Heart right ventricle (tissue), 16 donors: Measurements from ENCODE around the gene PROK1. TPM values are rescaled to one million over a fixed set of nuclear protein-coding genes. Genes with fewer than 3 reads are reported as not detected.

Experiments used
- ATAC-seq, 8 donors: fragments of 200-7000 bp; cut with Tn5 transposase; one replicate each; pipeline ENCODE4 v1.9.1; 2020; ENCODE audit warnings: mild to moderate bottlenecking in 8 of 8, moderate library complexity in 8 of 8, moderate number of reproducible peaks in 1 of 8
- DNase-seq, 2 donors: peaks; one replicate each; pipeline ENCODE4 v3.0.0-alpha.2; 2020
- H3K27ac ChIP-seq, 10 donors: fragments of 200-600 bp; sonication (generic) in 2 of 10; one replicate each; pipeline versions ENCODE4 v1.5.0 to v1.8.0; 2020 to 2022; ENCODE audit warnings: mild to moderate bottlenecking in 3 of 10
- H3K27me3 ChIP-seq, 7 donors: fragments of 200-600 bp; one replicate each; pipeline ENCODE4 v1.8.0; 2021 to 2022; ENCODE audit warnings: mild to moderate bottlenecking in 2 of 7
- H3K36me3 ChIP-seq, 9 donors: fragments of 200-600 bp; sonication (generic) in 1 of 9; one replicate each; pipeline versions ENCODE4 v1.5.0 to v1.8.0; 2020 to 2022; ENCODE audit warnings: mild to moderate bottlenecking in 2 of 9
- H3K4me1 ChIP-seq, 9 donors: fragments of 200-600 bp; sonication (generic) in 1 of 9; one replicate each; pipeline versions ENCODE4 v1.5.0 to v1.8.0; 2020 to 2022; ENCODE audit warnings: mild to moderate bottlenecking in 4 of 9
- H3K4me3 ChIP-seq, 10 donors: fragments of 200-600 bp; sonication (generic) in 2 of 10; one replicate each; pipeline versions ENCODE4 v1.5.0 to v1.8.0; 2020 to 2022; ENCODE audit warnings: mild to moderate bottlenecking in 7 of 10, moderate library complexity in 2 of 10
- H3K9me3 ChIP-seq, 11 donors: fragments of 200-600 bp in 10 of 11; sonication (generic) in 2 of 11; one replicate each; pipeline versions ENCODE4 v1.5.0 to v1.8.0; 2013 to 2022; ENCODE audit warnings: mild to moderate bottlenecking in 2 of 11, control low read depth in 1 of 11, moderate library complexity in 1 of 11
- WGBS, 2 donors: extraction: QIAGEN DNeasy Blood & Tissue Kit; methylation state at CpG; one replicate each; pipeline ENCODE4 v1.1.7; 2013; ENCODE audit warnings: inconsistent platforms in 1 of 2; 5-methylcytosine and 5-hydroxymethylcytosine counted together
- intact Hi-C, 10 donors: fragments of 100-400 bp; cut with DNase I; formaldehyde crosslinking; loops; one replicate each; pipeline versions ENCODE4 v1.11.1 to v1.14.2; 2022
- polyA plus RNA-seq, 2 donors: library from polyadenylated mRNA; stranded (reverse); fragments of 200-250 nt; gene quantifications; one replicate each; pipeline ENCODE4 v1.2.3, GENCODE V29; 2013
- total RNA-seq, 10 donors: library from RNA; stranded (reverse); fragmentation: NEBNext Ultra II Directional in 3 of 10; extraction: Animal tissue kit (Norgen Biotek cat#: 25700) in 3 of 10; gene quantifications; one replicate each; pipeline versions ENCODE4 v1.2.1 to v1.2.4, GENCODE V29; 2021 to 2023
- TF ChIP-seq, protein P1 (sequence below), 9 donors: fragments of 200-600 bp; sonication (generic) in 2 of 9; IDR thresholded peaks; one replicate each; pipeline versions ENCODE4 v1.5.0 to v1.8.0; 2021 to 2022; ENCODE audit warnings: antibody characterized with exemption in 9 of 9, mild to moderate bottlenecking in 5 of 9, moderate library complexity in 1 of 9
- donor health status: Arrhythmogenic right ventricular cardiomyopathy.
- donor health status: ischemic (EF 13 %, LVEDD 7.1; RV severe dilation, severe dysfunction).
- donor health status: healthy with polysubstance abuse.
- donor health status: DM: no; HTN: yes; CAD: no.
- donor health status: DM: no; HTN: no; CAD: no.
- donor health status: ischemic (EF 25% LVEDD 6.9; RV normal size, moderate dysfunction).
- donor health status: ischemic (EF 25% LVEDD 5.7; RV mildly dilated, moderate dysfunction).
- donor health status: healthy.
- donor health status: DM: yes; HTN: yes; CAD: no.
- donor health status: Ischemic cardiomyopathy.
- donor health status: ischemic (EF 35%, LVEDD 5.7; RV mildly dilated, moderate dysfunction).
- donor health status: nonischemic (EF 11% LVEDD 7.7; RV severe dilation, severe dysfunction).
- donor health status: DM: yes; HTN: yes; CAD: no.
- donor health status: PGD.
- donor health status: ischemic (EF 29% LVEDD 5.4; RV normal size, mild dysfunction).
- donor health status: nonischemic (EF 23%, LVEDD 6.1; RV moderate dilation, normal function).

Gene PROK1
- total and polyA plus RNA-seq, 12 donors, result 0.07 to 6.8 (median 0.29) TPM; not detected in 5

DNA sequence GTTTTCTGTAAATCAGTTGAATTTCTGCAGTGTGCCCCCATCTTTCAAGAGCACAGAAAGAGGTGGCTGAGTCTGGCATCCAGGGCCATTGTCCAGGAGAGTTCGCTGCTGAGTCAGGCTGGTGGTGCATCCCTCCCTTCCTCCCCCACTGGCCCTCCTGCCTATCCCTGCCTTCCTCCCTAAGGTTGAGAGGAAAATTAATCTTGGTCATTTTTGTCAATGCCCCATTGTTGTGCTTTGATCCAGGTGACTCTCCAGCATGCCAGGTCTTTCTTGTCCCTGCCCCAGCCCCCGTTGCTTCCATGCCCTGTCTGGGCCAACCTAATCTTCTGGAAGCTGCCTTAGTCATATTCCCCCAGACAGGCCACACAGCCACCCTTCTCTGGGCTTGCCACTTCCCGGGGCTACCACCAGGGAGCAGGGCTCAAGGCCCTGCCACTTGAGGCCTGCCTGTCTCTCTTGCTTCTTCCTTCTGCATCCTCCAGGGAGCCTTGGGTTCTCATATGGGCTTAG is 26.6 kb downstream of the PROK1 start:
- TF ChIP-seq, protein P1, sequence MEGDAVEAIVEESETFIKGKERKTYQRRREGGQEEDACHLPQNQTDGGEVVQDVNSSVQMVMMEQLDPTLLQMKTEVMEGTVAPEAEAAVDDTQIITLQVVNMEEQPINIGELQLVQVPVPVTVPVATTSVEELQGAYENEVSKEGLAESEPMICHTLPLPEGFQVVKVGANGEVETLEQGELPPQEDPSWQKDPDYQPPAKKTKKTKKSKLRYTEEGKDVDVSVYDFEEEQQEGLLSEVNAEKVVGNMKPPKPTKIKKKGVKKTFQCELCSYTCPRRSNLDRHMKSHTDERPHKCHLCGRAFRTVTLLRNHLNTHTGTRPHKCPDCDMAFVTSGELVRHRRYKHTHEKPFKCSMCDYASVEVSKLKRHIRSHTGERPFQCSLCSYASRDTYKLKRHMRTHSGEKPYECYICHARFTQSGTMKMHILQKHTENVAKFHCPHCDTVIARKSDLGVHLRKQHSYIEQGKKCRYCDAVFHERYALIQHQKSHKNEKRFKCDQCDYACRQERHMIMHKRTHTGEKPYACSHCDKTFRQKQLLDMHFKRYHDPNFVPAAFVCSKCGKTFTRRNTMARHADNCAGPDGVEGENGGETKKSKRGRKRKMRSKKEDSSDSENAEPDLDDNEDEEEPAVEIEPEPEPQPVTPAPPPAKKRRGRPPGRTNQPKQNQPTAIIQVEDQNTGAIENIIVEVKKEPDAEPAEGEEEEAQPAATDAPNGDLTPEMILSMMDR (IDR thresholded peaks at IDR 0.05), result peak in 2 of 9 donors; percentile 11 to 12
- H3K4me3 ChIP-seq, result no peak overlapping the region
- H3K27me3 ChIP-seq, result no peaks in the 10 kb centered on the region
- WGBS, 2 donors, result 52 to 57% methylated on average over 3 of the region's 3 CpGs
- peaks cover 0 to 21% (median 10%) of the 10 kb centered on the region in 9 donors for H3K4me1 ChIP-seq
- intact Hi-C loops, result no loop called here
- ATAC-seq (peak in 4 of 8 donors; percentile 6 to 61 (median 47)), DNase-seq (no peak)
- no peaks in the 10 kb centered on the region for H3K9me3 ChIP-seq
- no peak overlapping the region for H3K27ac ChIP-seq
- H3K36me3 ChIP-seq, result no peaks in the 10 kb centered on the region

DNA sequence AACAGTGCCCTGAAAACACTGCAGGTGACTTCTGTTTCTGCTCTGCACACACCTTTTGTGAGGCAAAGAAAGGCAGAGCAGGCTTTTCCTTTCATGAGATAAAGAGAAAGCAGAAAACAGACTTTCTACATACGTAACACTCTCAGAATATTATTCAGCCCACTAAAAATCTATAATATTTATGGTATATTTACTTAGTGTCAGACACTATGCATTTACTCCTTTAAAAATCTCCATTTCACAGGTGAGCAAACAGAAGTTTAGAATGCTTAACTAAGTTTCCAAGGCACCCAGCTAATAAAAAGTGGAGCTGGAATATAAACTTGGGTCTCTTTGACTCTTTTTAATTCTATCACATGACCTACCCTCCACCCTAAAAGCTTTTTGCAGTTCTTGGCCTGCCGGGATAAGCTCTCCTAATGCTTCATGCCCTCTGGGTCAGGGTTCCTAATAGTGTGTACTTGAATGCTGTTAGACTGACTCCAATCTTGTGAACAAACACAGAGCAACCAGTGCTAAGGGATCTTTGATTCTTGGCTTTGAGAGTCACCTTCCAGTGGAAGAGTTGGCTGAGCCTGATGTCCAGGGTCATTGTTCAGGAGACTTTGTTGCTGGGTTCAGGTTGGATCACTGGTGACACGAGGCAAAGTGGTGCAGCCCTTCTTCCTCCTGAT is 27.2 kb downstream of the PROK1 start:
- no peak overlapping the region for H3K4me3 ChIP-seq
- H3K27ac ChIP-seq, result no peak overlapping the region
- no peak for DNase-seq
- no peak for ATAC-seq
- peaks cover 0 to 25% (median 11%) of the 10 kb centered on the region in 9 donors for H3K4me1 ChIP-seq
- H3K9me3 ChIP-seq, result no peaks in the 10 kb centered on the region
- intact Hi-C loops, result no loop called here
- H3K27me3 ChIP-seq, result no peaks in the 10 kb centered on the region
- TF ChIP-seq, protein P1 (IDR thresholded peaks at IDR 0.05), result no peak
- no peaks in the 10 kb centered on the region for H3K36me3 ChIP-seq
- WGBS, 2 donors, result 80 to 92% methylated on average over 3 of the region's 3 CpGs

DNA sequence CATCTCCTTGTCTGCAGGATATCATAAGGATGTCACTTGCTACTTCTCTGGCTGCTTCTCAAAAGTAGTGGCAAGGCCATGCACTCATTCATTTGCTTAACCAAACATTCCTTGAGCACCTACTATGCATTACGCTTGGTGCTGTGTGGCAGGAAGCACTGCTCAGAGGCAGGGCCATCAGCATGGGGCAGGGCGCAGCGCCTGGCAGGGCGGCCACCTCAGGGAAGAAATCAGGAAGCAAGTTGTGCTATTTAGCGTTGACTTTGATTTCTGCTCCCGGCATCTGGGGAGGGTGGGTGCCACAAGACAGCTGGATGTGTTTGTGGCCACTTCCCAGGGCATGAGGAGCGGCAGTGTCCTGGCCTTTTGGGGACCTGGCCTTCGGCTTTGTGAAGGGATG is 27.9 kb downstream of the PROK1 start:
- Histone ChIP-seq H3K36me3 (no peaks in the 10 kb centered on the region), H3K4me1 (peaks cover 0 to 25% (median 11%) of the 10 kb centered on the region in 9 donors), H3K27me3 (peaks cover 0 to 5% (median 0%) of the 10 kb centered on the region in 7 donors), H3K4me3 (no peak overlapping the region), H3K27ac (no peak overlapping the region), H3K9me3 (no peaks in the 10 kb centered on the region)
- TF ChIP-seq, protein P1 (IDR thresholded peaks at IDR 0.05), result no peak
- DNase-seq, result no peak
- 89 to 91% methylated on average over 8 of the region's 8 CpGs for WGBS, 2 donors
- no peak for ATAC-seq
- intact Hi-C loops, result no loop called here

DNA sequence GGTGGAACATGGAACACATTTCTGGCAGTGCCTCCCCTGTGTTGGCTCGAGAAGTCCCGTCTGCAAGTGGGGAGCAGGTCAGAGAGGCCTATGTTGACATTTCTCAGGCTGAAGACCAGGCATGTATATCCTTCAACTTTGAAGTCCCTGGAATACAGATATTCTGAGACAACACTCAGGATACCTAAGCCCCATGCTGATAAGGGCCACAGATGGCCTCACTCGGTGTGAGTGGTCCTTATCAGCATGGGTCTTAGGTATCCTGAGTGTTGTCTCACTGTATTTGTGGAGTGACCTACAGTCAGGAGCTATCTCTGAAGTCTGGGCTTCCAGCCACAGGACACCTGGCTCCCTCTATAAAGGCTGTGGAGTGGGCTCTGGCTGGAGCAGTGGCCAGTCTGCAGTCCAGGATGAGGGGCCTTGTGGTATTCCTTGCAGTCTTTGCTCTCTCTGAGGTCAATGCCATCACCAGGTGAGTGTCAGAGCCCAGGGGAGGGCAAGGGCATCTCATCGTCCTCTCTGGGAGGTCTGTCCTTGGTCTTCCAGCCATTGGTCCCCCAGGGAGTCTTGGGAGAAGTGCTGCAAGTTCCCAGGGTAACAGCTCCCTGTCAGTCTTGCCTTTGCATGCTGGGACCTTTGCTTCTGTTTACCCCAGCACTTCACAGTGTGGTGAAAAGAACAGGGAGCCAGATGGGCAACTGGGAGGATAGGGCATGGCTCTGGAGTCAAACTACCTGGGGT is 29.6 kb downstream of the PROK1 start:
- H3K36me3 ChIP-seq, result no peaks in the 10 kb centered on the region
- ATAC-seq (peak in 1 of 8 donors; percentile 5), DNase-seq (no peak)
- H3K27ac ChIP-seq, result no peak overlapping the region
- TF ChIP-seq, protein P1 (IDR thresholded peaks at IDR 0.05), result no peak
- H3K9me3 ChIP-seq, result no peaks in the 10 kb centered on the region
- intact Hi-C loops, result loop anchor here in 1 of 10 donors (10.0 kb wide), 1 partner anchor 166 kb away; no protein-coding TSS in a partner anchor
- 26 to 32% methylated on average over 4 of the region's 4 CpGs for WGBS, 2 donors
- H3K4me3 ChIP-seq, result no peak overlapping the region
- peaks cover 0 to 12% (median 0%) of the 10 kb centered on the region in 7 donors for H3K27me3 ChIP-seq
- H3K4me1 ChIP-seq, result peaks cover 0 to 30% (median 11%) of the 10 kb centered on the region in 9 donors
